ENCODE results near the gene SH3PXD2B.
A peak's percentile ranks its signal among the peaks of the same experiment; 100 is the strongest.

The SH3PXD2B gene

DNA sequence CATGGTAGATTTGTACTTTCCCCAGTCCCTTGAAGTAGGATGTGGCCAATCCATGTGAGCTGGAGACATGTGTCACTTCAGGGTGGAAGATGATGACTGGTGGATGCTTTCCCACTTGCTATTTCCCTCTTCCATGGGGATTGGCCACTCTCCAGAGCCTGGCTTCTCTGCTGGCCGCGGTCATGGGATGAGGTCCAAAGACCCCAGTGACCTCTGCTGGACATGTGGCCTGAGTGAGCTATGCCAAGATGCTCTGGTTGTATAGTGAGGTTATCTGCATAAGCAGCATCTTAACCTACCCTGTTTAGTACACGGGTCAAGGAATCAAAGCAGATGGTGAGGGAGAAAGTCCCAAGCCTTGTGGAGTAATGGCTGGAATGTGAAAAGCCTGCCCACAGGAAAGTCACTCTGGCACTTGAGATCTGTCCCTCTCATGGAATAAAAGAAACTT, 47.1 kb downstream of the SH3PXD2B start:
- 0 out of 2 replicates have a peak, but pooled peaks have one; percentile 17 for TF ChIP-seq POLR2AphosphoS5 (IDR thresholded peaks at IDR 0.05; ENCODE audit: low read depth, low read length)
- TF ChIP-seq, protein P1, sequence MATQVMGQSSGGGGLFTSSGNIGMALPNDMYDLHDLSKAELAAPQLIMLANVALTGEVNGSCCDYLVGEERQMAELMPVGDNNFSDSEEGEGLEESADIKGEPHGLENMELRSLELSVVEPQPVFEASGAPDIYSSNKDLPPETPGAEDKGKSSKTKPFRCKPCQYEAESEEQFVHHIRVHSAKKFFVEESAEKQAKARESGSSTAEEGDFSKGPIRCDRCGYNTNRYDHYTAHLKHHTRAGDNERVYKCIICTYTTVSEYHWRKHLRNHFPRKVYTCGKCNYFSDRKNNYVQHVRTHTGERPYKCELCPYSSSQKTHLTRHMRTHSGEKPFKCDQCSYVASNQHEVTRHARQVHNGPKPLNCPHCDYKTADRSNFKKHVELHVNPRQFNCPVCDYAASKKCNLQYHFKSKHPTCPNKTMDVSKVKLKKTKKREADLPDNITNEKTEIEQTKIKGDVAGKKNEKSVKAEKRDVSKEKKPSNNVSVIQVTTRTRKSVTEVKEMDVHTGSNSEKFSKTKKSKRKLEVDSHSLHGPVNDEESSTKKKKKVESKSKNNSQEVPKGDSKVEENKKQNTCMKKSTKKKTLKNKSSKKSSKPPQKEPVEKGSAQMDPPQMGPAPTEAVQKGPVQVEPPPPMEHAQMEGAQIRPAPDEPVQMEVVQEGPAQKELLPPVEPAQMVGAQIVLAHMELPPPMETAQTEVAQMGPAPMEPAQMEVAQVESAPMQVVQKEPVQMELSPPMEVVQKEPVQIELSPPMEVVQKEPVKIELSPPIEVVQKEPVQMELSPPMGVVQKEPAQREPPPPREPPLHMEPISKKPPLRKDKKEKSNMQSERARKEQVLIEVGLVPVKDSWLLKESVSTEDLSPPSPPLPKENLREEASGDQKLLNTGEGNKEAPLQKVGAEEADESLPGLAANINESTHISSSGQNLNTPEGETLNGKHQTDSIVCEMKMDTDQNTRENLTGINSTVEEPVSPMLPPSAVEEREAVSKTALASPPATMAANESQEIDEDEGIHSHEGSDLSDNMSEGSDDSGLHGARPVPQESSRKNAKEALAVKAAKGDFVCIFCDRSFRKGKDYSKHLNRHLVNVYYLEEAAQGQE (IDR thresholded peaks at IDR 0.05; ENCODE audit: insufficient read depth in 1 of 2, low read depth in 2 of 2, low read length in 2 of 2) = no peak

DNA sequence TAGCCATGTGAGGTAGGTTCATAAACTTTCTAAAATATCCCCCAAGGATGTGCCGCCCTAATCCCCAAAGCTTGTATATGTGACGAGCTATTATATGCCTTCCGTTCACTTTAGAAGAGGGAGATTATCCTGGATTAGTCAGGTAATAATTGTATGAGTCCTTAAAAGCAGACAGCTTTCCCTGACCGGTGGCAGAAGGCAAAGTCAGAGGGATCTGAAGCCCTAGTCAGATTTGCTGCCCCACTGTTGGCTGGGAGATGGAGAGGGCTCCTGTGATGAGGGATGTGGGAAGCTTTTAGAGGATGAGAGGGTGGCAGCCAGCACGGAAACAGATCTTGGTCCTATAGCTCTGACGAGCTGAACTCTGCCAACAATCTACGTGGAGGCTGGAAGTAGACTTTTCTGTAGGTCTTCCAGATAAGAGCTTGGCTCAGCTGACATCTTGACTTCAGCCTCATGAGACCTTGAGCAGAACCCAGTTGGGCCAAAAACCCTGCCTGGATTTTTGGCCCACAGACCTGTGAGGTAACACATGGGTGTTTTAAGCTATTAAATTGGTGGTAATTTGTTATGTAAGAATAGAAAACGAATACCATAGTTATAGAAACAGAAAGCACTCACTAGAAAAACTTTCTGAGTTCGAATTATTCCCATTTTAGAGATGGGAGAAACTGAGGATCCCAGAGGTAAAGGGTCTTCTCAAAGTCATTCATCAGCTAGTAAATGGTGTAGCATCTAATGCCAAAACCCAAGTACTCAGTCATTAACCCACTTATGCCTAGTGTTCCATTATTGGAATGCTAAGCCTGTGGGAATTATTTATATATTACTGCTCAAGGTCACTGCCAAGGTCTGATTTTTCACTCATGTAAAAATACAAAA, 48.9 kb downstream of the SH3PXD2B start:
- TF ChIP-seq SIN3A (IDR thresholded peaks at IDR 0.05; ENCODE audit: borderline replicate concordance, insufficient read depth, low read length) (no peak), FOXP2 (optimal IDR thresholded peaks at IDR 0.05; ENCODE audit: borderline replicate concordance, extremely low read depth, extremely low read length, insufficient read depth) (no peak), POLR2AphosphoS5 (IDR thresholded peaks at IDR 0.05; ENCODE audit: low read depth, low read length) (no peak), TAF1 (IDR thresholded peaks at IDR 0.05; ENCODE audit: borderline replicate concordance, insufficient read depth, low read length) (no peak)
- TF ChIP-seq, protein P1 (IDR thresholded peaks at IDR 0.05; ENCODE audit: insufficient read depth in 1 of 2, low read depth in 2 of 2, low read length in 2 of 2) = no peak

DNA sequence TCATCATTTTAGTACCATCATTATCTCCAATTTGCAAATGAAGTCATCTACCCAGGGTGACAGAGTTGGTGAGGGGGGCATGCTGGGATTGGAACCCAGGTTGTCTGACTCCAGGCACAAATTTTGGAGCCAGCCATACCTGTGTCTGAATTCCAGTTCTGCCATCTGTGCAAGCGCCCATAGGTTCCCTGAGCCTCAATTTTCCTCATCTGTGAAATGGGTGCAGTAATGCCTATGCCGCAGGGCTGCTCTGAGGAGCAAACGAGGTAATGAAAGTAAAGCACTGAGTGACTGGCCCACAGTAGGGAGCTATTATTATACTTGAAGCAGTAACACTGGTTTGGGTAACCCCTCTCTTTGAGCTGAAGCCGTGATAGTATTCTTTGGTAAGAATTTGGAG, 49.6 kb downstream of the SH3PXD2B start:
- TF ChIP-seq POLR2AphosphoS5 (IDR thresholded peaks at IDR 0.05; ENCODE audit: low read depth, low read length) (no peak), SIN3A (IDR thresholded peaks at IDR 0.05; ENCODE audit: borderline replicate concordance, insufficient read depth, low read length) (no peak), FOXP2 (optimal IDR thresholded peaks at IDR 0.05; ENCODE audit: borderline replicate concordance, extremely low read depth, extremely low read length, insufficient read depth) (no peak), TAF1 (IDR thresholded peaks at IDR 0.05; ENCODE audit: borderline replicate concordance, insufficient read depth, low read length) (no peak)
- TF ChIP-seq, protein P1 (IDR thresholded peaks at IDR 0.05; ENCODE audit: insufficient read depth in 1 of 2, low read depth in 2 of 2, low read length in 2 of 2) = no peak

DNA sequence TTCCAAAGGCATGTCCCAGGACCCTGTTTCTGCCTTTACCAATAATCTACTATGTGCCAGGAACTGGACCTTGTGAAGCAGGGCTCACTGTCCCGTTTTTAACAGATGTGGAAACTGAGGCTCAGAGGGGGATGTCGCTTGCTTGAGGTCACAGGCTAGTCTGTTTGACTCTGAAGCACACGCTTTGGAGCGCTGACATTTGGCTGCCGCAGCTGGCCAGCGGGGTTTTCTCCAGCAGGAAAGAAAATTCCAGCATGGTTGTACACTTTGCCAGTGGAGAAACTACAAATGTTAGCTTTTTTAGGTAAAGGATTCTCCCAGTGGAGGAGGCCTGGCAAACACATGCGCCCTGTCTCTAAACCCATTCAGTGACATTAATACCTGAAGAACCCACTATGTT, 50.5 kb downstream of the SH3PXD2B start:
- TF ChIP-seq, protein P1 (IDR thresholded peaks at IDR 0.05; ENCODE audit: insufficient read depth in 1 of 2, low read depth in 2 of 2, low read length in 2 of 2) = no peak
- TF ChIP-seq POLR2AphosphoS5 (IDR thresholded peaks at IDR 0.05; ENCODE audit: low read depth, low read length) (no peak), SIN3A (IDR thresholded peaks at IDR 0.05; ENCODE audit: borderline replicate concordance, insufficient read depth, low read length) (no peak), FOXP2 (optimal IDR thresholded peaks at IDR 0.05; ENCODE audit: borderline replicate concordance, extremely low read depth, extremely low read length, insufficient read depth) (no peak), TAF1 (IDR thresholded peaks at IDR 0.05; ENCODE audit: borderline replicate concordance, insufficient read depth, low read length) (no peak)

All from PFSK-1 (cell line).